ENCODE results near the gene TCF21.

DNA sequence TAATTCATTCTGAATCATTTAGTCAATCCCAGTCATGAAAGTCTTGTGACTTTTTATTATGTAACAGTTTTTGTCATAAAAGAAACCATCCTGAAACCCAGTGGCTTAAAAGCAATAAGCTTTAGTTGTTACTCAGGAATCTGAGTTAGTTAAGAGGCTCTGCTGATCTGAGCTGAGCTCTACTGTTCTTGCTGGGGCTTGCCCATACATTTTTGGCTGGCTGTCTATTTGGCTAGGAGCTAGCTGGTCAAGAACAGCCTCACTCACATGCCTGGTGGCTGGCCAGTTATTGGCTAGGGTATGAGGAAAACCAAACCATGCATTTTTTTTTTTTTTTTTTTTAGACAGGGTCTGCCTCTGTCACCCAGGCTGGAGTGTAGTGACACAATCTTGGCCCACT lies 10.6 kb downstream of the TCF21 start:
- no peak for TF ChIP-seq EZH2 (IDR thresholded peaks at IDR 0.05)
- TF ChIP-seq POLR2AphosphoS5 (IDR thresholded peaks at IDR 0.05; ENCODE audit: borderline replicate concordance, low read depth, low read length) = no peak

Measured in SK-N-MC (cell line).